ENCODE results near the gene FGFR4. TPM values are rescaled to one million over a fixed set of nuclear protein-coding genes. Genes with fewer than 3 reads are reported as not detected.

The FGFR4 gene
- total RNA-seq, 2 experiments from 2014 or later = 0.64 to 1.8 TPM

Other genes starting within 250 kb of the FGFR4 start
- under 1 TPM; 0.21 to 0.22 TPM for gene HK3, start 187.6 kb upstream of the FGFR4 start, total RNA-seq
- 10 to 100 TPM; 49.3 to 53.0 TPM for gene UIMC1, start 80.1 kb upstream of the FGFR4 start, total RNA-seq
- gene ZNF346, start 64.2 kb upstream of the FGFR4 start, total RNA-seq = 10 to 100 TPM; 27.6 to 28.0 TPM
- gene NSD1, start 46.9 kb downstream of the FGFR4 start, total RNA-seq = 10 to 100 TPM; 83.2 to 92.9 TPM
- gene RAB24, start 216.8 kb downstream of the FGFR4 start, total RNA-seq = 10 to 100 TPM; 28.3 to 34.4 TPM
- gene PRELID1, start 216.9 kb downstream of the FGFR4 start, total RNA-seq = 100 to 1,000 TPM; 142 to 152 TPM
- 100 to 1,000 TPM; 107 to 109 TPM for gene MXD3, start 225.0 kb downstream of the FGFR4 start, total RNA-seq

Measured in activated CD4-positive, alpha-beta T cell treated with anti-CD3 and anti-CD28 coated beads, Interleukin-2, amount 10 ng/mL, durations not matched to agents 7 days and 5 days (primary cell).